PC-9 (cell line): ENCODE data around the gene RHOBTB1. TPM values are rescaled to one million over a fixed set of nuclear protein-coding genes. Genes with fewer than 3 reads are reported as not detected.

Source experiments
- BruUV-seq: library from RNA; stranded (reverse); fragments of 400-500 nt; replicated peaks from 2 replicates; lab custom pipeline; 2021; lab: Mats Ljungman, UMichigan
- CTCF ChIA-PET: fragments of 300-600 bp; sonication (Branson Sonifier 250); formaldehyde crosslinking; loops from one replicate; lab custom pipeline; 2022; ENCODE audit warnings: antibody characterized with exemption; lab: Charles Lee
- POLR2A ChIA-PET: fragments of 300-600 bp; sonication (Branson Sonifier 250); formaldehyde crosslinking; loops from one replicate; lab custom pipeline; 2022; ENCODE audit warnings: antibody characterized with exemption; ENCODE audit not compliant: unreplicated experiment; lab: Charles Lee
- DNase-seq, 2 experiments: peaks; one replicate each; pipeline versions ENCODE4 v3.0.0 to v3.0.0-alpha.2; 2015 to 2022; ENCODE audit warnings: mixed read lengths in 1 of 2
- H2AFZ ChIP-seq: fragments of 200-600 bp; sonication (generic); 2 replicates; pipeline ENCODE4 v1.8.1; 2017; ENCODE audit warnings: antibody characterized with exemption
- H3F3A ChIP-seq: fragments of 200-600 bp; sonication (generic); 2 replicates; pipeline ENCODE4 v1.8.1; 2017; ENCODE audit warnings: antibody characterized with exemption, mild to moderate bottlenecking, low read depth; ENCODE audit not compliant: insufficient read depth
- H3K27ac ChIP-seq: fragments of 200-600 bp; sonication (generic); 2 replicates; pipeline ENCODE4 v1.6.1; 2016; ENCODE audit warnings: mixed run types
- H3K27me3 ChIP-seq: fragments of 200-600 bp; sonication (generic); 2 replicates; pipeline ENCODE4 v1.6.1; 2016; ENCODE audit warnings: low read depth, mixed run types; ENCODE audit not compliant: insufficient read depth
- H3K36me3 ChIP-seq: fragments of 200-600 bp; sonication (generic); 2 replicates; pipeline ENCODE4 v1.6.1; 2016; ENCODE audit warnings: low read depth, mixed run types
- H3K4me1 ChIP-seq: fragments of 200-600 bp; sonication (generic); replicated peaks from 2 replicates; pipeline ENCODE4 v1.6.1; 2016; ENCODE audit warnings: mixed run types; ENCODE audit not compliant: insufficient read depth
- H3K4me2 ChIP-seq: fragments of 200-600 bp; sonication (generic); 2 replicates; pipeline ENCODE4 v1.6.1; 2017; ENCODE audit warnings: mixed run types
- H3K4me3 ChIP-seq: fragments of 200-600 bp; sonication (generic); 2 replicates; pipeline ENCODE4 v1.6.1; 2016; ENCODE audit warnings: mixed run types
- H3K79me2 ChIP-seq: fragments of 200-600 bp; sonication (generic); 2 replicates; pipeline ENCODE4 v1.6.1; 2017; ENCODE audit warnings: low read depth, mixed run types
- H3K9me2 ChIP-seq: fragments of 200-600 bp; sonication (generic); 2 replicates; pipeline ENCODE4 v1.8.1; 2017; ENCODE audit warnings: mild to moderate bottlenecking; ENCODE audit not compliant: insufficient read depth
- H3K9me3 ChIP-seq: fragments of 200-600 bp; sonication (generic); 2 replicates; pipeline ENCODE4 v1.8.1; 2016; ENCODE audit warnings: low read depth; ENCODE audit not compliant: insufficient read depth
- H4K20me1 ChIP-seq: fragments of 200-600 bp; sonication (generic); 2 replicates; pipeline ENCODE4 v1.8.1; 2017; ENCODE audit not compliant: insufficient read depth
- CTCF ChIP-seq: fragments of 200-600 bp; sonication (generic); conservative IDR thresholded peaks from 2 replicates; pipeline ENCODE4 v1.6.1; 2017; ENCODE audit warnings: mixed run types, antibody characterized with exemption, mild to moderate bottlenecking, moderate library complexity
- EZH2 ChIP-seq: fragments of 200-600 bp; sonication (generic); IDR thresholded peaks from 2 replicates; pipeline ENCODE4 v1.8.0; 2017; ENCODE audit warnings: antibody characterized with exemption, low read depth
- intact Hi-C: fragments of 100-400 bp; cut with micrococcal nuclease; formaldehyde crosslinking; loops from one replicate; pipeline ENCODE4 v1.10.0; 2022; ENCODE audit not compliant: unreplicated experiment
- total RNA-seq: library from RNA; stranded (reverse); gene quantifications from 2 replicates; pipeline ENCODE4 v1.2.3, GENCODE V29; 2021

Gene RHOBTB1
- total RNA-seq, 1 experiment from 2014 or later, result 5.2 TPM

- intact Hi-C loops, result no loop called here
- Histone ChIP-seq H2AFZ (no peak overlapping the region), H3K4me1 (no peaks in the 10 kb centered on the region), H3K36me3 (no peaks in the 10 kb centered on the region), H3K4me2 (no peak overlapping the region), H4K20me1 (no peaks in the 10 kb centered on the region), H3K27ac (no peak overlapping the region), H3K9me3 (no peaks in the 10 kb centered on the region), H3K79me2 (no peaks in the 10 kb centered on the region), H3K4me3 (no peak overlapping the region), H3K9me2 (no peaks in the 10 kb centered on the region), H3K27me3 (no peaks in the 10 kb centered on the region), H3F3A (no peaks in the 10 kb centered on the region)
- DNase-seq, result no peak
- POLR2A ChIA-PET, result no interaction called here
- CTCF ChIA-PET, result no interaction called here
- BruUV-seq, result no TSS peak
- TF ChIP-seq EZH2 (no peak), CTCF (no peak)
Observed at GRCh38 chr10:60853637-60854036, 90.3 kb downstream of the RHOBTB1 start.

- TF ChIP-seq EZH2 (no peak), CTCF (no peak)
- no peaks in the 10 kb centered on the region for H3K27me3 ChIP-seq
- CTCF ChIA-PET, result no interaction called here
Observed at GRCh38 chr10:60853107-60853506, 90.9 kb downstream of the RHOBTB1 start.

GRCh38 chr10:60849740-60850139, 94.2 kb downstream of the RHOBTB1 start:
- H3K27me3 ChIP-seq, result no peaks in the 10 kb centered on the region
- no peaks in the 10 kb centered on the region for H3F3A ChIP-seq
- no peak overlapping the region for H2AFZ ChIP-seq
- DNase-seq, result no peak
- ChIA-PET CTCF (no interaction called here), POLR2A (no interaction called here)
- H3K4me2 ChIP-seq, result no peak overlapping the region
- H3K27ac ChIP-seq, result no peak overlapping the region
- intact Hi-C loops, result no loop called here
- H3K9me2 ChIP-seq, result no peaks in the 10 kb centered on the region
- no peaks in the 10 kb centered on the region for H3K79me2 ChIP-seq
- H3K4me1 ChIP-seq, result peaks cover 3% of the 10 kb centered on the region; the same call in 1 of the 2 replicates
- no peak for TF ChIP-seq CTCF
- no TSS peak for BruUV-seq
- no peak overlapping the region for H3K4me3 ChIP-seq
- no peaks in the 10 kb centered on the region for H3K36me3 ChIP-seq
- H4K20me1 ChIP-seq, result no peaks in the 10 kb centered on the region
- H3K9me3 ChIP-seq, result no peaks in the 10 kb centered on the region

More at GRCh38 chr10:60853107-60853506, 90.9 kb downstream of the RHOBTB1 start:
- intact Hi-C loops, result no loop called here
- Histone ChIP-seq H3K4me2 (no peak overlapping the region), H3K36me3 (no peaks in the 10 kb centered on the region), H3K79me2 (no peaks in the 10 kb centered on the region), H3K4me3 (no peak overlapping the region), H3K27ac (no peak overlapping the region), H2AFZ (no peak overlapping the region), H4K20me1 (no peaks in the 10 kb centered on the region), H3K4me1 (peaks cover 3% of the 10 kb centered on the region; the same call in 1 of the 2 replicates), H3F3A (no peaks in the 10 kb centered on the region), H3K9me3 (no peaks in the 10 kb centered on the region), H3K9me2 (no peaks in the 10 kb centered on the region)
- POLR2A ChIA-PET, result no interaction called here
- DNase-seq, result no peak
- no TSS peak for BruUV-seq
